SK-N-SH (cell line): ENCODE results near the gene TGFBRAP1.

Experiments
- GABPA ChIP-seq: IDR thresholded peaks from 2 replicates; pipeline ENCODE4 v1.4.0; 2012; ENCODE audit warnings: low read depth, mild to moderate bottlenecking
- POLR2AphosphoS5 ChIP-seq: IDR thresholded peaks from 2 replicates; pipeline ENCODE4 v1.6.1; 2012; ENCODE audit warnings: low read depth, low read length
- RFX5 ChIP-seq: IDR thresholded peaks from 2 replicates; pipeline ENCODE4 v1.6.1; 2012; ENCODE audit warnings: mild to moderate bottlenecking, improper control_type of control experiment, low read length
- RXRA ChIP-seq: IDR thresholded peaks from 2 replicates; pipeline ENCODE4 v1.4.0; 2012; ENCODE audit warnings: low read depth, mild to moderate bottlenecking, borderline replicate concordance
- SIN3A ChIP-seq: IDR thresholded peaks from 2 replicates; pipeline ENCODE4 v1.6.1; 2012; ENCODE audit warnings: low read depth, mild to moderate bottlenecking, low read length, moderate library complexity, borderline replicate concordance
- TCF12 ChIP-seq: IDR thresholded peaks from 2 replicates; pipeline ENCODE4 v1.4.0; 2012
- YY1 ChIP-seq: IDR thresholded peaks from 2 replicates; pipeline ENCODE4 v1.4.0; 2012; ENCODE audit warnings: low read depth, mild to moderate bottlenecking
- TF ChIP-seq, protein P1 (sequence below): fragments of 200-600 bp; sonication (generic); IDR thresholded peaks from 2 replicates; pipeline ENCODE4 v1.6.1; 2017; ENCODE audit warnings: antibody characterized with exemption, mild to moderate bottlenecking, moderate library complexity
- TF ChIP-seq, protein P2 (sequence below): IDR thresholded peaks from 2 replicates; pipeline ENCODE4 v1.6.1; 2012; ENCODE audit warnings: mild to moderate bottlenecking, low read depth, low read length, moderate library complexity

DNA sequence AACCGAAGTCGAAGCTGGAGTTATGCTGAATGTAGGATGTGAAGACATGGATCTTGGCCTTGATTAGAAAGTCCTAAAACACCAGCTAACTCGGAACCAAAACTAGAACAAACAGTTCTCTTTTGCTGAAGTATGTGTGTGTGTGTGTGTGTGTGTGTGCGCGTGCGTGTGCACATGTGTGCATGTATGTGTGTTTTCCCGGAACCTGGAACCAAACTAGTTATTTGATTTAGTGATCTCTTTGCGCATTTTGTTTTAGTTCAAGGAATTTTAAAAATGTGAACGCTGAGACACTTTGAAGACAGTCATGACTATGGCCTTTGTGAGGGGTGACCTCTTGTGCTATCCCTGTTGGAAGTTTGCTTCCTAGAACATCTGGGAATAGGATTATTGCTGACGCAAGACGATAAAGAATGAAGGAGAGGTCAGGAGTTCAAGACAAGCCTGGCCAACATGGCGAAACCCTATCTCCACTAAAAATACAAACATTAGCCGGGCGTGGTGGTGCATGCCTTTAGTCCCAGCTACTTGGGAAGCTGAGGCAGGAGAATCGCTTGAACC, 45.5 kb upstream of the TGFBRAP1 start:
- TF ChIP-seq RFX5 (no peak), YY1 (no peak), TCF12 (no peak), GABPA (no peak), SIN3A (no peak), POLR2AphosphoS5 (no peak), RXRA (no peak)
- TF ChIP-seq, protein P1, sequence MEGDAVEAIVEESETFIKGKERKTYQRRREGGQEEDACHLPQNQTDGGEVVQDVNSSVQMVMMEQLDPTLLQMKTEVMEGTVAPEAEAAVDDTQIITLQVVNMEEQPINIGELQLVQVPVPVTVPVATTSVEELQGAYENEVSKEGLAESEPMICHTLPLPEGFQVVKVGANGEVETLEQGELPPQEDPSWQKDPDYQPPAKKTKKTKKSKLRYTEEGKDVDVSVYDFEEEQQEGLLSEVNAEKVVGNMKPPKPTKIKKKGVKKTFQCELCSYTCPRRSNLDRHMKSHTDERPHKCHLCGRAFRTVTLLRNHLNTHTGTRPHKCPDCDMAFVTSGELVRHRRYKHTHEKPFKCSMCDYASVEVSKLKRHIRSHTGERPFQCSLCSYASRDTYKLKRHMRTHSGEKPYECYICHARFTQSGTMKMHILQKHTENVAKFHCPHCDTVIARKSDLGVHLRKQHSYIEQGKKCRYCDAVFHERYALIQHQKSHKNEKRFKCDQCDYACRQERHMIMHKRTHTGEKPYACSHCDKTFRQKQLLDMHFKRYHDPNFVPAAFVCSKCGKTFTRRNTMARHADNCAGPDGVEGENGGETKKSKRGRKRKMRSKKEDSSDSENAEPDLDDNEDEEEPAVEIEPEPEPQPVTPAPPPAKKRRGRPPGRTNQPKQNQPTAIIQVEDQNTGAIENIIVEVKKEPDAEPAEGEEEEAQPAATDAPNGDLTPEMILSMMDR, result no peak
- TF ChIP-seq, protein P2, sequence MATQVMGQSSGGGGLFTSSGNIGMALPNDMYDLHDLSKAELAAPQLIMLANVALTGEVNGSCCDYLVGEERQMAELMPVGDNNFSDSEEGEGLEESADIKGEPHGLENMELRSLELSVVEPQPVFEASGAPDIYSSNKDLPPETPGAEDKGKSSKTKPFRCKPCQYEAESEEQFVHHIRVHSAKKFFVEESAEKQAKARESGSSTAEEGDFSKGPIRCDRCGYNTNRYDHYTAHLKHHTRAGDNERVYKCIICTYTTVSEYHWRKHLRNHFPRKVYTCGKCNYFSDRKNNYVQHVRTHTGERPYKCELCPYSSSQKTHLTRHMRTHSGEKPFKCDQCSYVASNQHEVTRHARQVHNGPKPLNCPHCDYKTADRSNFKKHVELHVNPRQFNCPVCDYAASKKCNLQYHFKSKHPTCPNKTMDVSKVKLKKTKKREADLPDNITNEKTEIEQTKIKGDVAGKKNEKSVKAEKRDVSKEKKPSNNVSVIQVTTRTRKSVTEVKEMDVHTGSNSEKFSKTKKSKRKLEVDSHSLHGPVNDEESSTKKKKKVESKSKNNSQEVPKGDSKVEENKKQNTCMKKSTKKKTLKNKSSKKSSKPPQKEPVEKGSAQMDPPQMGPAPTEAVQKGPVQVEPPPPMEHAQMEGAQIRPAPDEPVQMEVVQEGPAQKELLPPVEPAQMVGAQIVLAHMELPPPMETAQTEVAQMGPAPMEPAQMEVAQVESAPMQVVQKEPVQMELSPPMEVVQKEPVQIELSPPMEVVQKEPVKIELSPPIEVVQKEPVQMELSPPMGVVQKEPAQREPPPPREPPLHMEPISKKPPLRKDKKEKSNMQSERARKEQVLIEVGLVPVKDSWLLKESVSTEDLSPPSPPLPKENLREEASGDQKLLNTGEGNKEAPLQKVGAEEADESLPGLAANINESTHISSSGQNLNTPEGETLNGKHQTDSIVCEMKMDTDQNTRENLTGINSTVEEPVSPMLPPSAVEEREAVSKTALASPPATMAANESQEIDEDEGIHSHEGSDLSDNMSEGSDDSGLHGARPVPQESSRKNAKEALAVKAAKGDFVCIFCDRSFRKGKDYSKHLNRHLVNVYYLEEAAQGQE, result no peak
